Activated naive CD8-positive, alpha-beta T cell treated with anti-CD3 and anti-CD28 coated beads for 36 hours (primary cell): ENCODE measurements around the gene STPG1. TPM values are rescaled to one million over a fixed set of nuclear protein-coding genes. Genes with fewer than 3 reads are reported as not detected.

ENCODE experiments used
- DNase-seq: peaks from one replicate; pipeline ENCODE4 v3.0.0; 2021
- H3K27ac Mint-ChIP-seq: one replicate; pipeline ENCODE4 v1.8.0; 2022; ENCODE audit warnings: mild to moderate bottlenecking, moderate library complexity, mixed read lengths
- H3K27me3 Mint-ChIP-seq: one replicate; pipeline ENCODE4 v1.8.0; 2022; ENCODE audit warnings: mild to moderate bottlenecking, mixed read lengths
- H3K36me3 Mint-ChIP-seq: one replicate; pipeline ENCODE4 v1.8.0; 2021; ENCODE audit warnings: mild to moderate bottlenecking, mixed read lengths
- H3K4me1 Mint-ChIP-seq: one replicate; pipeline ENCODE4 v1.8.0; 2021; ENCODE audit warnings: mixed read lengths
- H3K4me3 Mint-ChIP-seq: one replicate; pipeline ENCODE4 v1.8.0; 2022; ENCODE audit warnings: mild to moderate bottlenecking, moderate library complexity, mixed read lengths
- H3K9me3 Mint-ChIP-seq: one replicate; pipeline ENCODE4 v1.8.0; 2022; ENCODE audit warnings: mixed read lengths
- total RNA-seq, 2 experiments: library from RNA; stranded (reverse); gene quantifications; one replicate each; pipeline ENCODE4 v1.2.3, GENCODE V29; 2021

STPG1 gene
- total RNA-seq, 2 experiments from 2014 or later = 5.9 to 8.0 TPM

DNA sequence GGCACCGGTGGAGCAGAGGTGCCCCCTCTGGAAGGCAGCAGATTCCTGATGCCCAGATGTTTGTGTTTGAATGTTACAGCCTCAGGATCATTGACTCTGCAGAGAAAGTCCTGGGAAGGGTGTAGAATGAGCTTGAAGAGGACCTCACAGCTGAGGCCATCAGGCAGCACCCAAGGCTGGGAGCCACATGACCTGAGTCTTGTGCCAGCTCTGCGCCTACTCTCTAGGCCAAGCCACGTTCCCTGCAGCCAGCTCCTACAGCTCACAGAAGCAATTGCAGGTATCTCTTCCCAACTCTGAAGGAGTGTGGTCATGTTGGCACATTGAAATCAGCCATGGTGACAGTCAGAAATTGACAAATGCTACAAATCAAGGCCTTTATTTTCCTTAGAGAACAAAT, 58.1 kb downstream of the STPG1 start:
- DNase-seq = no peak
- H3K36me3 Mint-ChIP-seq = no peaks in the 10 kb centered on the region
- H3K4me3 Mint-ChIP-seq = no peak overlapping the region
- H3K4me1 Mint-ChIP-seq = peaks cover 19% of the 10 kb centered on the region
- no peak overlapping the region for H3K27ac Mint-ChIP-seq
- H3K9me3 Mint-ChIP-seq = no peaks in the 10 kb centered on the region
- H3K27me3 Mint-ChIP-seq = no peaks in the 10 kb centered on the region

DNA sequence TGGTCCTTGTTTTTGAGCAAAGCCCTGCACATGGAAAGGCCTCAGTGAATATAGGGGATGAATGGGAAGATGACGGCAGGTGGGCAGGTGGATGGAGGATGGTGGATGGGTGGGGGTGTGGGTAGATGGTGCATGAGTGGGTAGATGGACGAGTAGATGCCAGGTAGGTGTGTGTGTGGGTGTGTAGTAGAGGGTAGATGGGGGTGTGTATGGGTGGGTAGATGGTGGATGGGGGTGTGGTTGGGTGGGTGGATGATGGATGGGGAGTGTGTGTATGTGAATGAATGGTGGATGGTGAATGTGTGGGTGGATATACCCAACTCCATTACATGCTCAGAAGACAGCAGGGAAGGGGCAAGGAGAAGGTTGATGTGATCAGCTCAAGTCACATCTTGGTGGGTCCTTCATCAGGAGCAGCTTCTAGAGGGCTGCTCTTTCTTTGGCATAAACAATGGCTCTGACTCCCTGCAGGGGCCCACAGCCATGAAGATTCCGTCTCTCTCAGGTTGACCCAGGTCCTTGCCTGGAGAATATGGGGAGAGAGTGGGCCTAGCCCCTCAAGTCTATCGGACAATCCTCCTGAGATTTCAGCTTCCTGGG, 60.2 kb downstream of the STPG1 start:
- Mint-ChIP-seq H3K36me3 (no peaks in the 10 kb centered on the region), H3K27ac (no peak overlapping the region), H3K9me3 (no peaks in the 10 kb centered on the region), H3K4me3 (no peak overlapping the region), H3K4me1 (peaks cover 29% of the 10 kb centered on the region), H3K27me3 (no peaks in the 10 kb centered on the region)
- no peak for DNase-seq

DNA sequence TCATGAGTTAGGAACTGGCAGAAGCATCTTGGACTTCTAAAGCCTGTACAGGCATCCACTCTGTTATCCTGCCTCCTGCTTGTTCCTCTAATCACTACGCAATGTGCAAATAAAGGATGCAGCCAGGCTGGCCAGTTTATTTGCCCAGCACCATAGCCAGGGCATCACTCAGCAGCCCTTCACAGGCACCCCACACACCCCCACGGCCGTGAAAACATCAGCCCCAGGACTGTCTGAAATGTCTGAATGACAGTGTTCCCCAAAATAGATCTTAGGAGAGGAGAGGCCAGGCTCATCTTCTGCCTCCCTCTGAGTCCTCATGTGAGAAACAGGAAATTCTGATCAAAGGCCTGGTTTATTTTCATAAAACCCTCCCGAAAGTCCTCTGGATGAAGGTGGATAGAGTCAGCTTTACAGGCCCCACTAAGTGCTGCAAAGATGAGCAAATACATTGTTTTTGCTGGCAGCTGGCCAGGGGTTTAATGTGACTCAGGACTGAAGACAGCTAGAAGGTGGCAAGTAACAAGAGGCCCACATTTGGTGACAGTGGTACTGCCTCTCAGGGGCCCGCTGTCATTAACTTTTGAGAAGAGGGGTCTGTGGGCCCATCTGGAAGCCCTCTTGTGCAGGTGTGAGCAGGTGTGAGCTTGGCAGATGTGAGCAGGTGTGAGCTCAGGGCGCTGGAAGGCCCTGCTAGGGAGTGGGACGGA, 61.5 kb downstream of the STPG1 start:
- Mint-ChIP-seq H3K4me1 (peaks cover 29% of the 10 kb centered on the region), H3K4me3 (no peak overlapping the region)
- DNase-seq = peak; percentile 59

GRCh38 chr1:24351247-24351646, 62.3 kb downstream of the STPG1 start:
- no peaks in the 10 kb centered on the region for H3K36me3 Mint-ChIP-seq
- H3K27ac Mint-ChIP-seq = peak overlapping the region; percentile 55
- H3K4me1 Mint-ChIP-seq = peaks cover 29% of the 10 kb centered on the region
- no peaks in the 10 kb centered on the region for H3K9me3 Mint-ChIP-seq
- no peaks in the 10 kb centered on the region for H3K27me3 Mint-ChIP-seq
- DNase-seq = peak; percentile 40
- H3K4me3 Mint-ChIP-seq = no peak overlapping the region

More for the DNA sequence above, 61.5 kb downstream of the STPG1 start:
- Mint-ChIP-seq H3K27me3 (no peaks in the 10 kb centered on the region), H3K9me3 (no peaks in the 10 kb centered on the region), H3K36me3 (no peaks in the 10 kb centered on the region), H3K27ac (no peak overlapping the region)

DNA sequence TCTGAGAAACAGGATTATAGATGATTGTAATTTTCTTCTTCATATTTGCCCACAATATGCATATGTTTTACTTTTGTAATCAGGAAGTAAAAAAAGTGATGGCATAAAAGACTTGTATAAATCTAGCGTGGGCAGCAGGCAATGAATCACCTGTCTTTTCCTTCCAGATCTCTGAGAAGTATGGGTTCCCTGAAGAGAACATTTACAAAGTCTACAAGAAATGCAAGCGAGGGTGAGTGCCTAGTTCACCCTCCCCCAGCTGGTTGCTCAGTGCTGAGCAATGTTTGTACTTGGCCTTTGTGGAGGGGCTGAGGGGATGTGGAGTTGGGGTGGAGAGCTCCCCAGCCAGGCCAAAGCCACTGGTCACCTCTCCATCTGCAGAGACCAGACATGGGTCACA, 63.7 kb downstream of the STPG1 start:
- Mint-ChIP-seq H3K27ac (peak overlapping the region; percentile 22), H3K27me3 (peaks cover 4% of the 10 kb centered on the region), H3K4me3 (no peak overlapping the region), H3K4me1 (peaks cover 29% of the 10 kb centered on the region), H3K36me3 (no peaks in the 10 kb centered on the region), H3K9me3 (no peaks in the 10 kb centered on the region)
- DNase-seq = peak; percentile 24

DNA sequence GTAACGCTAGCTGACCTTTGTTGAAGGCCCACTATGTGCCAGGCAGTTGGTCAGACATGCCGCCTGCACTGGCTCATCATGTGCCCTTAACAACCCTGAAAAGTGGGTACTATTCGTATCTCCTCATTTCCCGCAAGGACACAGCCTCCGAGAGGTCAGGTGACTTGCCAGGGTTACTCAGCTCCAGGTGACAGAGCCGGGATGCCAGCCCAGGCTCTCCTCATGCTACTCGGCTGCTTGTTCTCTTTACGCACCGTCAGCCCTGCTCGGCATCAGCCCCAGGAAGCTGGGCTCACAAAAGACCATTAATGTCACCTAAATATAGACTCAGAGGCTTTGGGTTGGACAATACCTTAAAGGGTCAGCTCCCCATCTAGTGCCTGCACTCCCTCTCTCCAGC, 65.4 kb downstream of the STPG1 start:
- Mint-ChIP-seq H3K27ac (no peak overlapping the region), H3K4me1 (peaks cover 29% of the 10 kb centered on the region), H3K4me3 (no peak overlapping the region), H3K9me3 (no peaks in the 10 kb centered on the region), H3K36me3 (no peaks in the 10 kb centered on the region), H3K27me3 (peaks cover 8% of the 10 kb centered on the region)
- DNase-seq = no peak

- Mint-ChIP-seq H3K9me3 (no peaks in the 10 kb centered on the region), H3K36me3 (no peaks in the 10 kb centered on the region), H3K27ac (no peak overlapping the region), H3K4me3 (no peak overlapping the region), H3K4me1 (peaks cover 26% of the 10 kb centered on the region), H3K27me3 (peaks cover 9% of the 10 kb centered on the region)
- DNase-seq = no peak
Observed at GRCh38 chr1:24347159-24347934, 66.2 kb downstream of the STPG1 start.

DNA sequence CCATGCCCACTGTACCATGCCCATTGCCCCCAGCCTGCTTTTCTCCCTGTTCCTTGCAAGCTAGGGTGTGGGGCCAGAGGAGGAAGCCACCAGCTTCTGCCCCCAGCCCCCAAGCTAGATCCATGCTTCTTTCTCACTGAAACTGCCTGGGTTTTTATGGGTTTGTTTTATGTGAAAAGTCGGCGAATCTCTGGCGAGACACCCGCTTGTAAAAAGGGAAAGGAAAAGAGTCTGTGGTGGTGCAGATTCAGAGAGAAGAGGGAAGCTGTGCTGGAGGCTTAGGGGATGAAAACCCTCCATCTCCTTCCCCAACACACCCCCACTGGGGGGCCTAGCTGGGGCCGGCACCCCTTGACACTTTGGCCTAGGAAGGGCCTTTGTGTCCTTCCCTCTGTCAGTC, 68.2 kb downstream of the STPG1 start:
- H3K27ac Mint-ChIP-seq = no peak overlapping the region
- no peak overlapping the region for H3K4me3 Mint-ChIP-seq
- H3K36me3 Mint-ChIP-seq = no peaks in the 10 kb centered on the region
- H3K9me3 Mint-ChIP-seq = no peaks in the 10 kb centered on the region
- H3K4me1 Mint-ChIP-seq = peaks cover 9% of the 10 kb centered on the region
- peaks cover 14% of the 10 kb centered on the region for H3K27me3 Mint-ChIP-seq
- DNase-seq = no peak

DNA sequence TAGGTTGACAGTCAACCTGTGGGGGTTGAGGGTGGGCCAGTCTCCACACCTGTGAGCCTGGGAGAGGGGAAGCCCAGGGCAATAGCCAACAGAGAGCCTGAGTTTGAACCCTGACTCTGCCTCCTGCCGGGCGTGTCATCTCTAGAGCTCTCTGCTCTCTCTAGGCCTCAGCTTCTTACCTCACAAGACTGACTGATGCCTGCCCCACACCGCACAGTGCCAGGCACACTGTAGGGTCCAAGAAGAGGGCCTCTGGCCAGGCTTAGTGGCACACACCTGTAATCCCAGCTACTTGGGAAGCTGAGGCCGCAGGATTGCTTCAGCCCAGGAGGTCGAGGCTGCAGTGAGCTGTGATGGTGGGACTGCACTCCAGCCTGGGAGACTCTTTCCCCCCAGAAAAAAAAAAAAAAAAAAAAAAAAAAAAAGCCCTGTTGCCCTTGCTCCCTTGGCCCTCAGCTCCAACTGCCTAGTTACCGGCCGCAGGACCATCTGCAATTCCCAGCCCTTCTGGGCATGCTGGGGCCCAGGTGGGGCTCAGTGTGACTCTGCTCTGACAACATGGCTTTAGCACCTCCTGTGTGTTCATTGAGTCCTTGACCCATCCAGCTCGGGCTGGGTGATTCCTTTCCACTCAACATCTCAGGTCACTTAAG, 69.4 kb downstream of the STPG1 start:
- DNase-seq = no peak
- Mint-ChIP-seq H3K4me1 (no peaks in the 10 kb centered on the region), H3K27me3 (peaks cover 14% of the 10 kb centered on the region), H3K27ac (no peak overlapping the region), H3K9me3 (no peaks in the 10 kb centered on the region), H3K36me3 (no peaks in the 10 kb centered on the region), H3K4me3 (no peak overlapping the region)

DNA sequence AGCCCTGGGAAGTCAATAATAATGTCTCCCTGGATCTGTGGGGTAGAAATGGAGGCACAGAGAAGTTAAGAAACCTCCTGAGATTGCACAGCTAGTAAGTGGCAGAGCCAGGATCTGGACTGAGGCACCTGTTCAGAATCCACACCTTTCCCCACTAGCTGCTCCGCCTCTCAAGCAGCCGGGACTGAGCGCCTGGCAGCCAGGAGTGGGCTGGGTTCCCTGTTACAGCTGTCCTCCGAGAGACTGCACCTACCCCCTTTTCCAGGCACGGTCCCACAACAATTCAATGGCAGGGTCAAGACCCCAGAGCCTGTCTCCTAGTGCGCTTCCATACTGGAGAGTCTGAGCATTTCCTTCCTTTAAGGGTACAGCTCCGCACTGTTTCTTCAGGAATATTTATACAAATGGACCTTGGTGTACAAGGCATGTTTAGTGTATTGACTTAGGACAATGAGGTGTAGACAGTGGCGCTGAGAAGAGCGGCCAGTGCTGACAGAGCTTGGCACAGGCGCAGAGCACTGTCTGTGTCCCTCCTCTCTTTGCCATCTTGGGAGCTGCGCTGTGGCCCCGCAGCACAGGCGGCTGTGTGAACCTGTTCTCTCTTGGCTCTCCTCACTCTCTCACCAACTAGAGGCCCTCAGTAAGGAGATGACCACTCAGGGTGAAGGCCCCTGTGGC, 70.0 kb downstream of the STPG1 start:
- no peak overlapping the region for H3K27ac Mint-ChIP-seq
- no peak for DNase-seq
- no peaks in the 10 kb centered on the region for H3K9me3 Mint-ChIP-seq
- H3K36me3 Mint-ChIP-seq = no peaks in the 10 kb centered on the region
- H3K4me1 Mint-ChIP-seq = no peaks in the 10 kb centered on the region
- no peak overlapping the region for H3K4me3 Mint-ChIP-seq
- H3K27me3 Mint-ChIP-seq = peaks cover 14% of the 10 kb centered on the region

- DNase-seq = no peak
- Mint-ChIP-seq H3K9me3 (no peaks in the 10 kb centered on the region), H3K27me3 (peaks cover 17% of the 10 kb centered on the region), H3K4me3 (no peak overlapping the region), H3K4me1 (peaks cover 2% of the 10 kb centered on the region), H3K36me3 (no peaks in the 10 kb centered on the region), H3K27ac (no peak overlapping the region)
Observed at GRCh38 chr1:24341260-24341659, 72.3 kb downstream of the STPG1 start.

DNA sequence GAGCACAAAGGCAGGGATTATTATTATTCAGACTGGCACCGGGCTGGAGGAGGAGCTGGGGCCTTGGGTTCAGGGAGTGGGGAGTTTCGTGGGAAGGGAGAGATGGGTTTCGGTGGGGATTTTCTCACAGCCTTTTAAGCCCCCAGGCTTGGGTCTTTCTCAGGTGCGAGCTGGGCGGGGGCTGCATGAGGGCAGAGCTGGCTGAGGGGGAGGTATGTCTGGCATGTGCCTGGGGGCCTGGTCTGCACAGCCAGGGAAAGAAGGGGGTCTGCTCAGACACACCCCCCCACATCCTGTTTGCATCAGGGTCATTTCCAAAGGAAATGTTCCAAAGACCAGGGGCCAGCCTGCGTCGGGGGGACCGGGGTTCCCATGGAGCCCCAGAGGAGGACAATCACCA, 72.8 kb downstream of the STPG1 start:
- Mint-ChIP-seq H3K27me3 (peaks cover 17% of the 10 kb centered on the region), H3K27ac (no peak overlapping the region), H3K36me3 (no peaks in the 10 kb centered on the region), H3K4me3 (no peak overlapping the region), H3K9me3 (no peaks in the 10 kb centered on the region), H3K4me1 (peaks cover 2% of the 10 kb centered on the region)
- no peak for DNase-seq

- H3K4me3 Mint-ChIP-seq = no peak overlapping the region
- H3K36me3 Mint-ChIP-seq = no peaks in the 10 kb centered on the region
- peaks cover 14% of the 10 kb centered on the region for H3K27me3 Mint-ChIP-seq
- H3K27ac Mint-ChIP-seq = no peak overlapping the region
- H3K9me3 Mint-ChIP-seq = no peaks in the 10 kb centered on the region
- no peak for DNase-seq
- peaks cover 2% of the 10 kb centered on the region for H3K4me1 Mint-ChIP-seq
Observed at GRCh38 chr1:24339996-24340395, 73.6 kb downstream of the STPG1 start.

- H3K27me3 Mint-ChIP-seq = peaks cover 11% of the 10 kb centered on the region
- no peaks in the 10 kb centered on the region for H3K9me3 Mint-ChIP-seq
- DNase-seq = no peak
- H3K4me1 Mint-ChIP-seq = peaks cover 2% of the 10 kb centered on the region
- H3K36me3 Mint-ChIP-seq = no peaks in the 10 kb centered on the region
- H3K4me3 Mint-ChIP-seq = no peak overlapping the region
- no peak overlapping the region for H3K27ac Mint-ChIP-seq
Observed at GRCh38 chr1:24338447-24338846, 75.1 kb downstream of the STPG1 start.

- Mint-ChIP-seq H3K4me1 (peaks cover 2% of the 10 kb centered on the region), H3K9me3 (no peaks in the 10 kb centered on the region), H3K27me3 (peaks cover 11% of the 10 kb centered on the region), H3K27ac (no peak overlapping the region), H3K4me3 (no peak overlapping the region), H3K36me3 (no peaks in the 10 kb centered on the region)
- no peak for DNase-seq
Observed at GRCh38 chr1:24337455-24337854, 76.1 kb downstream of the STPG1 start.
